GM19193 (cell line): ENCODE data around the gene PNKD.
A peak's percentile ranks its signal among the peaks of the same experiment; 100 is the strongest.

Experiments used
- POLR2A ChIP-seq: IDR thresholded peaks from 4 replicates; pipeline ENCODE4 v1.6.1; 2011; ENCODE audit not compliant: insufficient read depth, insufficient read length; ENCODE audit errors: extremely low read depth

The PNKD gene

DNA sequence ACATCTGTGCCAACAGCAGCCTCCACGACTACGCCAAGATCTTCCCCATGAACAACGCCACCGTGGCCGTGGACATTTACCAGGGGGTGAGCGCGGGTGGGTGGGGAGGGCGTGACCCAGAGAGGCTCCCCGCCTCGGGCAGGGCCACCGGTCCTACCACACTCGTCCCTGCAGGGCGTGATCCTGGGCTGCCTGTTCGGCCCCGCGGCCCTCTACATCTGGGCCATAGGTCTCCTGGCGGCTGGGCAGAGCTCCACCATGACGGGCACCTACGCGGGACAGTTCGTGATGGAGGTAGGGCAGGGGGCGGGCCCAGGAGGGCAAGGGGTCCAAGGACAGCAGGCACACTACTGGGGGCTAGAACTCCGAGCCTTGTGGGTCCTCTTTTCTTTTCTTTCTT is 120.9 kb downstream of the PNKD start:
- no peak for TF ChIP-seq POLR2A

- TF ChIP-seq POLR2A: no peak
These were observed 122.1 kb downstream of the PNKD start for GRCh38 chr2:218392459-218392858.

- no peak for TF ChIP-seq POLR2A
These were observed 122.7 kb downstream of the PNKD start for GRCh38 chr2:218392891-218393462.

DNA sequence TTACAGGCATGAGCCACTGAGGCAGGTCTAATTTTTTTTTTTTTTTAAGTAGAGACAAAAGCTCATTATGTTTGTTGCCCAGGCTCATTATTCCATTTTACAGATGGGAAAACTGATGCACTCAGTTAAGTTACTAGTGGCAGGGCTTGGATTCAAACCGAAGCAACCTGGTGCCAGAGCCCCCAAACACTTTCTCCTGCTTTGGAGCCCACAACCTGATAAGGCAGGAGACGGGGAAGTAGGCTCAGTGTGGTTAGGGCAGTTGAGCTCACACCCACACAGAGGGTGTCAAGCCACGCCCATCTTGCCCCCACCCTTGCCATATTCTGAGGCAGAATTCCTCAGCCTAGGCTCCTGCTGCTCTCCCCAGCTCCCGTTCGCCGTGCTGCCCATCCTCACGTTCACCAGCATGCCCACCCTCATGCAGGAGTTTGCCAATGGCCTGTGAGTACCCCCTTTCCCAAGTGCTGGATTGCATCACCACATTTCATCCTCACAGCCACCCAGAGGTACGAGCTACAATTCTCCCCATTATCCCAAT is 123.5 kb downstream of the PNKD start:
- TF ChIP-seq POLR2A: no peak

- TF ChIP-seq POLR2A: no peak
These were observed 124.2 kb downstream of the PNKD start for GRCh38 chr2:218394298-218395089.

GRCh38 chr2:218395090-218395444 is 124.7 kb downstream of the PNKD start:
- TF ChIP-seq POLR2A: no peak

DNA sequence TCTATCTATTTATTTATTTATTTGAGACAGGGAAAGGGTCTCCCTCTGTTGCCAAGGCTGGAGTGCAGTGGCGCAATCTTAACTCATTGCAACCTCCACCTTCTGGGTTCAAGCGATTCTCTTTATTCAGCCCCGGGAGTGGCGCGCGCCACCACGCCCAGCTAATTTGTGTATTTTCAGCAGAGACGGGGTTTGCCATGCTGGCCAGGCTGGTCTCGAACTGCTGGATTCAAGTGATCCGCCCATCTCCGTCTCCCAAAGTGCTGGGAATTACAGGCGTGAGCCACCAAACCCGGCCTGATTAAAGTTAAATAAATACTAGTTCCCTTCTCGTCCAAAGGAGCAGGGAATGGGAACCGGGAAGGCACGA is 125.1 kb downstream of the PNKD start:
- no peak for TF ChIP-seq POLR2A

DNA sequence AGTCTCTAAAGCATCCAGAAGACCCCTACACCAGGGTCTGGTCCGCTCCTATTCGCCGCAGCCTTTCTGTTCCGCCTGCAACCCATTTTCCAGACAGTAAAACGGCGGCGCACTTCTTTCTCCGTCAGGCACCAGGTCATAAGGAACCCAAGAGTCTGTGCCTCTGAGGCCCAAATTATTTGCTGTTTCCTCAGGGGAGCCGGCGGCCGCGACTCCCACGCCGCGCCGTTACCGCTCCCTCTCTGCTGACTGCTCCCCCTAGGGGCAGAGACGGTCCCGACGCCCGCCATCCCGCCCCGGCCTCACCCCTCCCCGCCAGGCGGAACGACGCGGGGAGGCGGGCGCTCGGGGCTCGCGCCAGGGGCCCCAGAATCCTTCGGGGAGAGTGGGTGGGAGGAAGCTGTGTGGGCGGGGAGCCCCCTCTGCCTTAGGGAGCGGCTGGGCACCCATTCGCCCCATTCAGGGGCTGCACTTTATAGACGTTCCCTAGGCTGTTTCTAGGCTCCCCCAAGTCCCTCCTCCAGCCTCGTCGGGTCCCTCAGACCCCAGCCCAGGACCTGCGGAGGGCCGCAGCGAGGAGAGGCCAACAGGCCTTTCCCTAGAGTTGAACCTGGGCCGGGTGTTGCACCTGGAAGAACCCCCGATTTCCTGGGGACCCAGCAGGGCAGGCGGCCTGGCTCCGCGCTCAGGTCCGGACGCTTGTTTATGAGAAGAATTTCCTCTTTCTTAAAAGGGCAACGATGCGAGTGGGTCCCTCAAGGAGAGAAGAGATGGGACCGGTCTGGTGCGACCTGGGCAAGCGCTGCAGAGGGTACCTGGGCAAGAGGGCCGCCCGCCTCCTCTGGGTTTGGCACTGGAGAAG is 125.7 kb downstream of the PNKD start:
- TF ChIP-seq POLR2A: peak; percentile 53
